GM18873 (cell line): Measurements from ENCODE around the gene NKPD1.
"Not testable (repeated sequence)": the region's sequence is repeated elsewhere in the genome, so short reads cannot be mapped to it uniquely, and the experiment has no call there.

Source experiments
- ATAC-seq: cut with Tn5 transposase; IDR thresholded peaks from one replicate; pipeline ENCODE4 v1.9.1; 2021; ENCODE audit warnings: mild to moderate bottlenecking, moderate library complexity, moderate number of reproducible peaks; ENCODE audit not compliant: unreplicated experiment, low FRiP score

Gene NKPD1

DNA sequence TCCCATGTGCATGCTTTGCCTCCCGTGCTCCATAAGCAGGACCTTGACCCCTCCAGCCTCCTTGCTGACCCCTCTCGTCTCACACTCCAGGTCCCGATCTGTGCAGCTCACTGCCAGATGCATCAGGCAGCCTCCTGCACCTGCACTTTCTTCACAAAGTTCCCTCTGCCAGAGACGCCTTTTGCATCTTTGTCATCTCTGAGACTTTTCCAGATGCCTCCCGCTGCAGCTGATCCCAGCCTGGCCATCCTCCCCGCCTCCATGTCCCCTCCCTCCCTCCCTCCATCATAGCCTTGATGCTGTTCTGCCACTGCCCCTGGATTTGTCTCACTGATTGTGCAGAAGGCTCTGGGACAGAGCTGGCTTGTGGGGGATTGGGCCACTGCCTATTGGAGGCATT is 38.0 kb downstream of the NKPD1 start:
- no peak for ATAC-seq

DNA sequence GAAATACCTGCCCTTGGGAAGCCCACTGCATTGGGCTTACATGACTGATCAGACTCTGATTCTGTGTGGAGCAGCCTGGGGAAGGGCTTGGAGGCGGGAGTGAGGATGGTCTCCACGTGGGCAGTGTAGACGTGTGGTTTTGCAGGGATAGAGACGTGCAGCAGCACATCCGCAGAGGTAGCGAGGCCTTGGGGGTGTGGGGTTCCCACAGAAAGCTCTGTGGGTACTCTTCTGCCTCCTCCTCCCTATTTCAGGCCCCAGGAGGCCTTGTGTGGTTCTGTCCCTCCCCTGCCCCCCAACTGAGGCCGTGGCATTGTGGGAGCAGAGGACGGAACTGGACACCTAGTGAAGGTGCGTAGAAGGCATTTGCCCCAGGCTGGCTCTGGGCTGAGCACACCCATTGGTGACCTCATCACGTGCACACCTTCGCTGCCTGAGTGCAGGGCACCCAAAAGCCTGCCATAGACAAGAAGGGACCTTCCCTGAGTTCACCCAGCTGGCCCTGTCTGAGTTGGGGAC is 38.9 kb downstream of the NKPD1 start:
- no peak for ATAC-seq

DNA sequence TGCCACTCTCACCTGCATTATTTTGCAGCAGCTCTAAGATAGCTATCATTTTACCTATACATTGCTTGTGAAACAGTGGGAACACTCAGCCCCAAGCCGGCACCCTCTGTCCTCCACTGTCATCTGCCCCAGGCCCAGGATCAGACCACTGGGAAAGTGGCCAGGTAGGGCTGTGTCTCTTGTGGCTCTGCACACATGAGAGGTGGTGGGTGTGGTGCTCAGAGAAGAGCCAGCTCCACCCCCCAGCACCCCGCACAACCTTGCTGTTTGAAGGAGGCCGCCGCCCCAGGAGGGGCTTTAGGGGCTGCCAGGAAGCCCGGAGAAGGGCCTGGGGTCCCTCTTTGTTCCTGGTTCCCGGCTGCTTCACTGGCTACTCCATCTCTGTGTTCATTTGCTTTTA is 41.2 kb downstream of the NKPD1 start:
- ATAC-seq: no peak

DNA sequence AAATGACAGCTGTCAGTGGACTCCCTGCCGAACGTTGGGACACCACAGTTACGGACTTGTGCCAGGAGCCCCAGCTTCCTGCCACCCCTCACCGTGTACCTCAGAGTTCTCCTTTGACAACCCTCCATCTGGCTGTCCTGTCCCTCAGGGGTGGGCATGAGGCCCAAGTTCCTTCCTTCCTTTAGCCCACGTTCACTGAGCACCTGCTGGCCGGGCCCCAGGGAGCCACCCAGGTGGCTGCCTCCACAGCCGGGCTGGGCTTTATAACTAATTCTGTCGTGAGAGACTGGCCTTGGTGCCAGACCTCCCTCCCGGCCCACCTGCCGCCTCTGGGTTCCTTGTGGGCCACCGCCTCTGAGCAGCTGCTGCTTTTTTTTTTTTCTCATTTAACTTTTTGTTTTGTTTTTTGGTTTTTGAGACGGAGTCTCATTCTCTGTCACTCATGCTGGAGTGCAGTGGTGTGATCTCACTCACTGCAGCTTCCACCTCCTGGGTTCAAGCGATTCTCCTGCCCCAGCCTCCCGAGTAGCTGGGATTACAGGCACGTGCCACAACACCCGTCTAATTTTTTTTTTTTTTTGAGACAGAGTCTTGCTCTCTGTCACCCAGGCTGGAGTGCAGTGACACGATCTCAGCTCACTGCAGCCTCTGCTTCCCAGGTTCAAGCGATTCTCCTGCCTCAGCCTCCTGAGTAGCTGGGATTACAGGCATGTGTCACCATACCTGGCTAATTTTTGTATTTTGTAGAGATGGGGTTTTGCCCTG is 42.0 kb downstream of the NKPD1 start:
- ATAC-seq: not testable (repeated sequence)

DNA sequence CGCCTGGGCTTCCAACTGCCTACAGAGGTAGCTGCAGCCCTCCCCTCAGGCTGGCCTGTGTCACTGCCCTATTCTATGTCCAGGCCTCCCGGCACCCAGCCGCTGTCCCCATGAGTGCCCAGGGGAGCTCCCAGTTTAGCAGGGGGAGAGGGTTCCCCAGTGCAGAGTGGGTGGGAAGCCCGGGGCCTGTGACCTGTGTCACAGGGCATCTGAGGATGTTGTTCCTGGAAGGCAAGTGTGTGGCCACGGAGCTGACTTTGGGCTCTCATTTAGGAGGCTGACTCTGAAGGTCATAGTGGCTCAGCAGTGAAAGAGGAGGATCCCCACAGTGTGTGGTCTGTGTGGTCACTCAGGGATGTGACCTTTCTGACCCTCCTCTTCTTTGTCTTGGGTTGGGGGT is 42.7 kb downstream of the NKPD1 start:
- no peak for ATAC-seq

DNA sequence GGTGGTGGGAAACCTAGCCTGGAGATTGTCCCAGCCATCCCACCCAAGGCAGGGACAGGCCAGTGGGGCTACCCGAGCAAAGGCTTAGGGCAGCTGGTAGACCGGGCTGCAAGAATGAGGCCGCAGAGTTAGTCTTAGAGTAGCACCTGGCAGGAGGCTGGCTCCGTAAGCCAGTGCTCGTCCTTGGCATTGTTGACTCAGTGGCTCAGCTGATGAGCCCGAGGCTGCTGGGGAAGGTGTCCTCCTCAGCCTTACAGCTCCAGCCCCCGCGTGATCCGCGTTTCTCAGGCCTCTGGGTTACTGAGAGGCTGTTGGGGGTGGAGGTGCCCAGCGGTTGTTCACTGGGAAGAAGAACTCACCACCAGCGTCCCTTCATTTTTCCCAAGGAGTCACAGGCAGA is 43.1 kb downstream of the NKPD1 start:
- ATAC-seq: no peak

DNA sequence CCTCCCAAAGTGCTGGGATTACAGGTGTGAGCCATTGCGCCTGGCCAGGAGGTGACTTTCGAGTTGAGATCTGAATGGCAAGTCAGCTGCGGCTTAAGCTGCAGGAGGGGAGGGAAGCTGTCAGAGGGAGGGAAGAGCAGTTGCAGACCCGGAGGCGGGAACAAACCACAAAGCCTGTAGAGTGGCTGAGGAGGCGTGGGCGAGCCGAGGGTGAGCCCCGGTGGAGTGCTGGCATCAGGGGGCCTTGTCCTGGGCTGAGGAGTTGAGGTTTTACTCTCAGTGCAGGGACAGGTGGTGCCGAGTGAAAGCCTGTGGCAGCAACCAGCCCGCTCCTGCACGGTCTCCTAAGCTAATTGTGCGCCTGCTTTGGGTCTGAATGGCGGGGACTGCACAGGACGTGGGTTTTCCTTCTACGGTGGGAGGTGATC is 43.6 kb downstream of the NKPD1 start:
- ATAC-seq: no peak

DNA sequence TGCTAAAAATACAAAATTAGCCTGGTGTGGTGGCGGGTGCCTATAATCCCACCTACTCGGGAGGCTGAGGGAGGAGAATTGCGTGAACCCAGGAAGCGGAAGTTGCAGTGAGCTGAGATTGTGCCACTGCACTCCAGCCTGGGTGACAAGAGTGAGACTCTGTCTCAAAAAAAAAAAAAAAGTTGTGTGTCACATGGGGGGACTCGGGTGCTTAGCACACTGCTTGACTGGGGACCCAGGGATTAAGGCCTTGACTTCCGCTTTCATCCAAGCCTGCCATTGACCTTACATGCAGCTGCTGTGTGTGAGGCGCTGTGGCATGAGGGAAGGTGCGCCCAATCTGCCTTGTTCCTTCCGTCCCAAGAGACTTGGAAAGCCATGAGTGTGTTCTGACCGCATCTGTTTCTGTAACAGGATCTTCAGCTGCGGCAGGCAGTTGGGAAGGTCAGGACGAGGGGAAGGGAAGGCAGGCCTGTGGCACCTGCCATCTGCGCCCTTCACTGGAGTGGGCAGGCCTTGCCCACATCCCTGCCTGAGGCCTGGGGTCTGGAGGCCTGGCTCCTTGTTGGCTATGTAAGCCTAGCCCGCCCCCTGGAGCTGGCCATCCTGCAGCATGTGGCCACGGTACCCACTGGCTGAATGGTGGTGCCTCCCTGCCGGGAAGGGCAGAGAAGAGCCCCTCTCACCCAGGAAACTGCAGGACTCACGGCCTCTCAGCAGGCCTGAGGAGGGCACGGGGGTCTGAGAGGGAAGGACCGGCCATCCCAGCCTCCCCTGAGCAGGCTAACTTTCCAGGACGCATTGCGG is 44.8 kb downstream of the NKPD1 start:
- ATAC-seq: no peak

DNA sequence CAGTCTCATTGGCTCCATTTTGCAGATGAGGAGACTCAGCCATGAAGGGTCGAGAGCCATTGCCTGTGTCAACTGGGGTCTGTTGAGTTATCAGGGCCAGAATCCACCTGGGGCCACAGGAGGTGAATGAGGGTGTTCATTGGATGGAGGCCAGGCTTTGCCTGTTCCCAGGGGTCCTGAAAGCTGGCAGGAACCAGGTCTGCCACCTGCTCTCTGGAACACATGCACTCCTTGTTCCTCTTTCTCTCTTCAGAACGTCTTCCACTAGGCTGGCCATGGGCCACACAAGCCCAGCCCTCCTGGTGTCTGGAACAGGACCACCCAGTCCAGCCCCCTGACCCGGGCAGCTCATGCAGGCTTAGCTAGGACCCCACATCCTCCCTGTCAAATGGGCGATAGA is 46.7 kb downstream of the NKPD1 start:
- no peak for ATAC-seq

DNA sequence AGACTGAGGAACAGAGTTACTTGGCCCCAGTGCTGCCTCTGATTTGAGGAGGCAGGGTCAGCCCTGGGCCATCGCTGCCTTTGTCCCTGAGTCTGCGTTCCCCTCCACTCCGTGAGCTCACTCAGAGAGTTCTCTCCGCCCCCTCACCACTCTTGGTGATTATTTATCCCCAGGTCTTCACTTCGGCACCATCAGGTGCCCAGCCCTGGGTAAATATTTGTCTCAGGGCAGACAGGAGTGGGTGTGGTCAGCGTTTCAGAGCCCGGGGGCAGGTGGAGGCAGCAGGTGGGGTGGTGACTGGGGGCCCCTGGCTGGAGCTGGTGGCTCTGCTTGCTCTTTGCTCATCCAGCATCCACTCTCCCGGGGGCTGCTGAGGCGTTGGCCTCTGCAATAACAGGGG is 47.2 kb downstream of the NKPD1 start:
- no peak for ATAC-seq

DNA sequence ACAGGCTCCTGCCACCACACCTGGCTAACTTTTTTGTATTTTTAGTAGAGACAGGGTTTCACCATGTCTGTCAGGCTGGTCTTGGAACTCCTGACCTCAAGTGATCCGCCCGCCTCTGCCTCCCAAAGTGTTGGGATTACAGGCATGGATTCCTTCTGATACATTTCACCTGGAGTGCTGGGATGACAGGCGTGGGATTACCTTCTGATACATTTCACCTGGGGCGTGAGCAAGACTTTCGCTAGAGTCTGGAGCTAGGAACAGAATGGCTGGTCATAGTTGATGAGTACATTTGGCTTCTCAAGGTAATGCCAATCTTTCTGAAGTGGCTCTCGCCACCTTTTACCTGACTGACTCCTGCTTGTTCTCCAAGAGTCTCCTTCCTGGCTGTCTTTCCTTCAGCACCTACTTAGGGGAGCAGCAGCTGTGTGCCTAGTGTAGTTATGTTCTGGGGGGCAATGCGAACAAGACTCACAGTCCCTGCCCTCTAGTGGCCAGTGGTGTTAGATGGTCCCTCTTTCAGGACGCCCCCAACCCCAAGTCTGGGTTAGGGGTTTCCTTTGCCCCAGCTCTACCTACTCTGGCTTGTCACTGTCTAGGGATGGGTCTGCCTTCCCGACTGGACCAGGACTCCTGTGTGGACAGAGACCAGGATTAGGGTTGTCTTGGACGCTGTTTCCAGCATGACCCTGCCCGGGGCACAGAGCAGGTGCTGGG is 48.5 kb downstream of the NKPD1 start:
- ATAC-seq: no peak
